Measurements from ENCODE around the gene PGS1.

DNA sequence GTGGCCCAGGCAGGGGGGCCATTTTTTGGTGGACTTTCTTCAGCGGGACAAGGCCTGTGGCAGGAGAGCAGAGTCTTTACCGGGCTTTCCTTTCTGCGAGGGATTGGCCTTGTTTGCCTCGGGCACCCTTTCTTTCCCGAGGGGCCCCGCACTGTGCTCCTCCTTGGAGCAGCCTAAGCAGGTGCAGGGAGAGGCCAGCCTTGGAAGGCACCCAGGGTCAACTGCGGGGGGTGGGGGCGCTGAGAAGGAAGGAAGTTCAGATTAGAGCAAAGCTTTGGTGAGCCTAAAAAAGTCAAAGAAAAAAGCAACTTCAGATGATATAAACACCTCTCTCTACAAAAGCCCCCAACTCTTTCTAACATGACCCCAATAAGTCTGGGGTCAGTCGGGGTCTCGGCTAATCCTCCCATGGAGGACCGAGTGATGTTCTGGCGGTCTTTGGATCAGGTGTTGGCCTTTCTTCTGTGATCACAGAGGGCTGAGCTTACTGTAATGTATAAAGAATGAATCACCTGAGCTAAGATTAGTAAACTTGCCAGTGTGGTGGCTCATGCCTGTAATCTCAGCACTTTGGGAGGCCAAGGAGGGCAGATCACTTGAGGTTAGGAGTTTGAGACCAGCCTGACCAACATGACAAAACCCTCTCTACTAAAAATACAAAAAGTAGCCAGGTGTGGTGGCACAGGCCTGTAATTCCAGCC, 63.0 kb downstream of the PGS1 start:
- TF ChIP-seq POLR2A (IDR thresholded peaks at IDR 0.05) = no peak
- TF ChIP-seq, protein P1, sequence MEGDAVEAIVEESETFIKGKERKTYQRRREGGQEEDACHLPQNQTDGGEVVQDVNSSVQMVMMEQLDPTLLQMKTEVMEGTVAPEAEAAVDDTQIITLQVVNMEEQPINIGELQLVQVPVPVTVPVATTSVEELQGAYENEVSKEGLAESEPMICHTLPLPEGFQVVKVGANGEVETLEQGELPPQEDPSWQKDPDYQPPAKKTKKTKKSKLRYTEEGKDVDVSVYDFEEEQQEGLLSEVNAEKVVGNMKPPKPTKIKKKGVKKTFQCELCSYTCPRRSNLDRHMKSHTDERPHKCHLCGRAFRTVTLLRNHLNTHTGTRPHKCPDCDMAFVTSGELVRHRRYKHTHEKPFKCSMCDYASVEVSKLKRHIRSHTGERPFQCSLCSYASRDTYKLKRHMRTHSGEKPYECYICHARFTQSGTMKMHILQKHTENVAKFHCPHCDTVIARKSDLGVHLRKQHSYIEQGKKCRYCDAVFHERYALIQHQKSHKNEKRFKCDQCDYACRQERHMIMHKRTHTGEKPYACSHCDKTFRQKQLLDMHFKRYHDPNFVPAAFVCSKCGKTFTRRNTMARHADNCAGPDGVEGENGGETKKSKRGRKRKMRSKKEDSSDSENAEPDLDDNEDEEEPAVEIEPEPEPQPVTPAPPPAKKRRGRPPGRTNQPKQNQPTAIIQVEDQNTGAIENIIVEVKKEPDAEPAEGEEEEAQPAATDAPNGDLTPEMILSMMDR (IDR thresholded peaks at IDR 0.05) = no peak
